ENCODE data around the gene UCKL1.

Gene UCKL1

GRCh38 chr20:63945031-63945658 is 11.1 kb downstream of the UCKL1 start:
- Histone ChIP-seq H3K36me3 (ENCODE audit: insufficient read depth, low read length) (peaks cover 54% of the 10 kb centered on the region; the same call in 1 of the 2 replicates), H3F3A (ENCODE audit: low read depth) (peaks cover 14% of the 10 kb centered on the region), H3K4me3 (ENCODE audit: low read length, poor library complexity, severe bottlenecking) (no peak overlapping the region), H4K20me1 (ENCODE audit: insufficient read depth, low read length, poor library complexity, severe bottlenecking) (peaks cover 49% of the 10 kb centered on the region), H3K9ac (ENCODE audit: low read depth, low read length, poor library complexity, severe bottlenecking) (no peak overlapping the region), H3K9me3 (ENCODE audit: insufficient read depth, low read depth, low read length) (no peaks in the 10 kb centered on the region), H2AFZ (ENCODE audit: low read length) (no peak overlapping the region), H3K4me2 (ENCODE audit: low read depth, low read length, poor library complexity, severe bottlenecking) (no peak overlapping the region), H3K4me1 (ENCODE audit: insufficient read depth, low read length, poor library complexity, severe bottlenecking) (peaks cover 9% of the 10 kb centered on the region), H3K27me3 (ENCODE audit: insufficient read depth, low read length, poor library complexity, severe bottlenecking) (no peaks in the 10 kb centered on the region), H3K79me2 (ENCODE audit: insufficient read depth, low read length) (peaks cover 38% of the 10 kb centered on the region), H3K9me2 (replicated peaks; ENCODE audit: low read depth, low read length) (no peaks in the 10 kb centered on the region)
- TF ChIP-seq CTCF (conservative IDR thresholded peaks at IDR 0.05; ENCODE audit: low read length) (no peak), EZH2phosphoT487 (IDR thresholded peaks at IDR 0.05; ENCODE audit: borderline replicate concordance) (no peak)

GRCh38 chr20:63944078-63944941 is 11.9 kb downstream of the UCKL1 start:
- peaks cover 59% of the 10 kb centered on the region; the same call in 1 of the 2 replicates for H3K36me3 ChIP-seq (ENCODE audit: insufficient read depth, low read length)
- TF ChIP-seq EZH2phosphoT487 (IDR thresholded peaks at IDR 0.05; ENCODE audit: borderline replicate concordance) (no peak), CTCF (conservative IDR thresholded peaks at IDR 0.05; ENCODE audit: low read length) (no peak)
- no peaks in the 10 kb centered on the region for H3K9me2 ChIP-seq (replicated peaks; ENCODE audit: low read depth, low read length)
- peaks cover 10% of the 10 kb centered on the region for H3F3A ChIP-seq (ENCODE audit: low read depth)
- peaks cover 30% of the 10 kb centered on the region for H3K79me2 ChIP-seq (ENCODE audit: insufficient read depth, low read length)
- peaks cover 41% of the 10 kb centered on the region for H4K20me1 ChIP-seq (ENCODE audit: insufficient read depth, low read length, poor library complexity, severe bottlenecking)
- no peak overlapping the region for H3K9ac ChIP-seq (ENCODE audit: low read depth, low read length, poor library complexity, severe bottlenecking)
- H3K27me3 ChIP-seq (ENCODE audit: insufficient read depth, low read length, poor library complexity, severe bottlenecking): no peaks in the 10 kb centered on the region
- no peak overlapping the region for H3K4me3 ChIP-seq (ENCODE audit: low read length, poor library complexity, severe bottlenecking)
- peaks cover 7% of the 10 kb centered on the region for H3K4me1 ChIP-seq (ENCODE audit: insufficient read depth, low read length, poor library complexity, severe bottlenecking)
- H2AFZ ChIP-seq (ENCODE audit: low read length): no peak overlapping the region
- H3K9me3 ChIP-seq (ENCODE audit: insufficient read depth, low read depth, low read length): no peaks in the 10 kb centered on the region
- no peak overlapping the region for H3K4me2 ChIP-seq (ENCODE audit: low read depth, low read length, poor library complexity, severe bottlenecking)

- peaks cover 59% of the 10 kb centered on the region; the same call in 1 of the 2 replicates for H3K36me3 ChIP-seq (ENCODE audit: insufficient read depth, low read length)
- H3F3A ChIP-seq (ENCODE audit: low read depth): peaks cover 5% of the 10 kb centered on the region
- TF ChIP-seq EZH2phosphoT487 (IDR thresholded peaks at IDR 0.05; ENCODE audit: borderline replicate concordance) (no peak), CTCF (conservative IDR thresholded peaks at IDR 0.05; ENCODE audit: low read length) (no peak)
- H3K79me2 ChIP-seq (ENCODE audit: insufficient read depth, low read length): peaks cover 24% of the 10 kb centered on the region; the same call in 1 of the 2 replicates
- no peaks in the 10 kb centered on the region for H3K9me3 ChIP-seq (ENCODE audit: insufficient read depth, low read depth, low read length)
- no peaks in the 10 kb centered on the region for H3K9me2 ChIP-seq (replicated peaks; ENCODE audit: low read depth, low read length)
- H4K20me1 ChIP-seq (ENCODE audit: insufficient read depth, low read length, poor library complexity, severe bottlenecking): peaks cover 38% of the 10 kb centered on the region
- no peak overlapping the region for H3K4me3 ChIP-seq (ENCODE audit: low read length, poor library complexity, severe bottlenecking)
- H2AFZ ChIP-seq (ENCODE audit: low read length): no peak overlapping the region
- H3K27me3 ChIP-seq (ENCODE audit: insufficient read depth, low read length, poor library complexity, severe bottlenecking): no peaks in the 10 kb centered on the region
- H3K9ac ChIP-seq (ENCODE audit: low read depth, low read length, poor library complexity, severe bottlenecking): no peak overlapping the region
- no peak overlapping the region for H3K4me2 ChIP-seq (ENCODE audit: low read depth, low read length, poor library complexity, severe bottlenecking)
- H3K4me1 ChIP-seq (ENCODE audit: insufficient read depth, low read length, poor library complexity, severe bottlenecking): peaks cover 1% of the 10 kb centered on the region
Observed at GRCh38 chr20:63943808-63944077, 12.5 kb downstream of the UCKL1 start.
